ENCODE results near the gene CNTFR. TPM values are rescaled to one million over a fixed set of nuclear protein-coding genes. Genes with fewer than 3 reads are reported as not detected.
A peak's percentile ranks its signal among the peaks of the same experiment; 100 is the strongest.

CNTFR gene
- total and polyA plus RNA-seq, 2 of the 8 experiments (the other 6 are each of a cell fraction or from before 2014, with no cell fraction given), result 1.2 to 4.2 TPM

DNA sequence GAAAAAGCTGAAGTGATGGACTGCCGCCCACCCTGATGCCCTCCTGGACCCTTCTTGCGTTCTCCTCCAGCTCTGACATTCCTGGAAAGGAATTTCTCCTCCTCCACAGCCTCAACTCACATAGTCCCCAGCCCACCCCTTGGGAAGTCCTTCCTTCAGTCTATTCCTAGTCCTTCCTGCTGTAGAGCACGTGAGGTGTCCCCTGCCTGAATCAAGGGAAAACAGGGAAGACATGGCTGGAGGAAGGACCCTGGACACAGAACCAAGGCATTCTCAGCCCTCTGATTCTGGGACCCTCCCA is 35.6 kb upstream of the CNTFR start:
- no peak overlapping the region for H3K14ac ChIP-seq (ENCODE audit: insufficient read length)
- H2BK120ac ChIP-seq (replicated peaks; ENCODE audit: low read depth, low read length), result no peak overlapping the region
- CTCF ChIA-PET (ENCODE audit: partially characterized antibody), result interaction anchor here (0.8 to 2.7 kb wide), 12 partner anchors 7 to 77 kb away, joined by 3 to 31 read pairs (median 5); partner anchors contain the start of genes GALT and RPP25L
- H3K9ac ChIP-seq (replicated peaks in 1 of 4; ENCODE audit: extremely low read depth in 1 of 4, low read depth in 3 of 4, low read length in 3 of 4), result no peak overlapping the region
- no peak overlapping the region for H3K23ac ChIP-seq (ENCODE audit: insufficient read length)
- TF ChIP-seq KDM1A (IDR thresholded peaks at IDR 0.05; ENCODE audit: borderline replicate concordance, low read length), result peak; percentile 94
- 0 out of 4 replicates have a peak, but pooled peaks of 1 of the 2 experiments have one; percentile 45 for TF ChIP-seq HDAC2 (IDR thresholded peaks at IDR 0.05; ENCODE audit: borderline replicate concordance in 1 of 2, low read depth in 2 of 2, low read length in 2 of 2)
- no peak for TF ChIP-seq TCF12 (IDR thresholded peaks at IDR 0.05; ENCODE audit: low read depth, low read length)
- H3K79me2 ChIP-seq (ENCODE audit: control insufficient read depth in 1 of 2, insufficient read depth in 2 of 2, low read length in 2 of 2), result no peaks in the 10 kb centered on the region
- H3K4me1 ChIP-seq (replicated peaks in 1 of 4; ENCODE audit: control insufficient read depth in 3 of 4, insufficient read depth in 4 of 4, low read length in 3 of 4), result peaks cover 0 to 16% (median 6%) of the 10 kb centered on the region in 4 experiments; a peak in 6 of 7 replicates
- POLR2A ChIA-PET (ENCODE audit: partially characterized antibody), result interaction anchor here (1.4 to 2.6 kb wide), 2 partner anchors 9 to 12 kb away, joined by 5 to 12 read pairs; partner anchors contain the start of gene SIGMAR1
- no peak overlapping the region for H3K56ac ChIP-seq (replicated peaks; ENCODE audit: insufficient read length, low read depth, low read length)
- H4K91ac ChIP-seq (replicated peaks; ENCODE audit: insufficient read length, low read length), result no peak overlapping the region
- H3K4me2 ChIP-seq (ENCODE audit: insufficient read depth in 1 of 2, low read depth in 2 of 2, low read length in 2 of 2), result peak overlapping the region in 1 of 2 experiments; percentile 46; a peak in 1 of 4 replicates
- H4K20me1 ChIP-seq (replicated peaks in 1 of 2; ENCODE audit: control insufficient read depth in 1 of 2, insufficient read depth in 2 of 2, low read length in 2 of 2), result peaks cover 0 to 5% of the 10 kb centered on the region in 2 experiments
- H3K23me2 ChIP-seq (ENCODE audit: low read depth, low read length), result peaks cover 11% of the 10 kb centered on the region
- H3K27ac ChIP-seq (ENCODE audit: low read depth, low read length), result no peak overlapping the region
- no peak overlapping the region for H4K8ac ChIP-seq (ENCODE audit: extremely low read depth, insufficient read depth, low read length)
- WGBS, 2 experiments (ENCODE audit: extremely low coverage in 1 of 2, insufficient coverage in 1 of 2, insufficient read length in 1 of 2, insufficient replicate concordance in 2 of 2, low coverage in 1 of 2, low lambda C conversion rate in 2 of 2, missing lambda C conversion rate in 1 of 2), result 57% methylated on average over 3 of the region's 3 CpGs; no CpG with 5 or more reads in 1 of the 2 experiments
- no peak overlapping the region for H2AFZ ChIP-seq (ENCODE audit: low read length)
- no peak overlapping the region for H3K18ac ChIP-seq (ENCODE audit: extremely low read depth, low read length)
- H2BK5ac ChIP-seq (ENCODE audit: low read depth, low read length), result no peak overlapping the region
- no peak overlapping the region for H3K4me3 ChIP-seq (ENCODE audit: extremely low read depth in 1 of 4, insufficient read depth in 2 of 4, low read depth in 3 of 4, low read length in 4 of 4)
- no peak overlapping the region for H2BK15ac ChIP-seq (ENCODE audit: low read length)
- H3K4ac ChIP-seq (replicated peaks; ENCODE audit: insufficient read length, low read depth, low read length), result no peak overlapping the region
- peaks cover 56 to 85% (median 83%) of the 10 kb centered on the region in 4 experiments for H3K27me3 ChIP-seq (replicated peaks in 1 of 4; ENCODE audit: control insufficient read depth in 3 of 4, extremely low read depth in 1 of 4, insufficient read depth in 3 of 4, low read length in 3 of 4)
- H2BK20ac ChIP-seq (ENCODE audit: low read length), result no peak overlapping the region
- no peaks in the 10 kb centered on the region; a peak in 1 of 8 replicates for H3K36me3 ChIP-seq (ENCODE audit: control insufficient read depth in 2 of 4, insufficient read depth in 4 of 4, low read length in 3 of 4)
- H2AK5ac ChIP-seq (ENCODE audit: low read depth, low read length), result no peak overlapping the region
- no peaks in the 10 kb centered on the region; the same call in 1 of the 2 replicates for H3K79me1 ChIP-seq (ENCODE audit: low read depth, low read length)
- H4K5ac ChIP-seq (ENCODE audit: insufficient read length, low read depth, low read length), result no peak overlapping the region
- no peaks in the 10 kb centered on the region for H3K9me3 ChIP-seq (ENCODE audit: insufficient read depth in 2 of 2, low read depth in 1 of 2, low read length in 1 of 2)
- no peak overlapping the region for H2BK12ac ChIP-seq (ENCODE audit: low read depth, low read length)
- DNase-seq (ENCODE audit: low read depth in 1 of 2, low spot score in 2 of 2) (no peak), FAIRE-seq (no peak)

Measured in H1 (cell line).